AG09309 (cell line): Measurements from ENCODE around the gene KCNE4.

Experiments
- DNase-seq: peaks from one replicate; pipeline ENCODE4 v3.0.0-alpha.2; 2010; ENCODE audit warnings: low read depth
- H3K4me3 ChIP-seq: 2 replicates; pipeline ENCODE4 v1.5.1; 2011; ENCODE audit warnings: mild to moderate bottlenecking, low read depth, low read length, moderate library complexity; ENCODE audit not compliant: control insufficient read depth
- CTCF ChIP-seq: IDR thresholded peaks from 2 replicates; pipeline ENCODE4 v1.5.1; 2011; ENCODE audit warnings: mild to moderate bottlenecking, low read depth, low read length, inconsistent platforms; ENCODE audit not compliant: insufficient read depth, control insufficient read depth; ENCODE audit errors: missing control alignments

Gene KCNE4

GRCh38 chr2:223065107-223065506 is 13.1 kb downstream of the KCNE4 start:
- no peak overlapping the region for H3K4me3 ChIP-seq
- no peak for TF ChIP-seq CTCF
- DNase-seq = no peak

GRCh38 chr2:223066721-223067120 is 14.7 kb downstream of the KCNE4 start:
- no peak for TF ChIP-seq CTCF
- no peak for DNase-seq
- no peak overlapping the region for H3K4me3 ChIP-seq

- no peak for TF ChIP-seq CTCF
- no peak for DNase-seq
- no peak overlapping the region for H3K4me3 ChIP-seq
Observed at GRCh38 chr2:223068071-223068470, 16.1 kb downstream of the KCNE4 start.

- TF ChIP-seq CTCF = no peak
- no peak for DNase-seq
- H3K4me3 ChIP-seq = no peak overlapping the region
Observed at GRCh38 chr2:223069465-223069864, 17.5 kb downstream of the KCNE4 start.

- H3K4me3 ChIP-seq = no peak overlapping the region
- TF ChIP-seq CTCF = no peak
- DNase-seq = no peak
Observed at GRCh38 chr2:223069988-223070387, 18.0 kb downstream of the KCNE4 start.

GRCh38 chr2:223071139-223071538 is 19.1 kb downstream of the KCNE4 start:
- H3K4me3 ChIP-seq = no peak overlapping the region
- no peak for TF ChIP-seq CTCF
- no peak for DNase-seq

GRCh38 chr2:223072826-223073225 is 20.8 kb downstream of the KCNE4 start:
- no peak for DNase-seq
- H3K4me3 ChIP-seq = no peak overlapping the region
- TF ChIP-seq CTCF = no peak
